Kidney tubule cell (primary cell): ENCODE data around the gene GPR78.

Experiments
- DNase-seq: peaks from one replicate; pipeline ENCODE4 v3.0.0-alpha.2; 2018; ENCODE audit warnings: low spot score

GPR78 gene

DNA sequence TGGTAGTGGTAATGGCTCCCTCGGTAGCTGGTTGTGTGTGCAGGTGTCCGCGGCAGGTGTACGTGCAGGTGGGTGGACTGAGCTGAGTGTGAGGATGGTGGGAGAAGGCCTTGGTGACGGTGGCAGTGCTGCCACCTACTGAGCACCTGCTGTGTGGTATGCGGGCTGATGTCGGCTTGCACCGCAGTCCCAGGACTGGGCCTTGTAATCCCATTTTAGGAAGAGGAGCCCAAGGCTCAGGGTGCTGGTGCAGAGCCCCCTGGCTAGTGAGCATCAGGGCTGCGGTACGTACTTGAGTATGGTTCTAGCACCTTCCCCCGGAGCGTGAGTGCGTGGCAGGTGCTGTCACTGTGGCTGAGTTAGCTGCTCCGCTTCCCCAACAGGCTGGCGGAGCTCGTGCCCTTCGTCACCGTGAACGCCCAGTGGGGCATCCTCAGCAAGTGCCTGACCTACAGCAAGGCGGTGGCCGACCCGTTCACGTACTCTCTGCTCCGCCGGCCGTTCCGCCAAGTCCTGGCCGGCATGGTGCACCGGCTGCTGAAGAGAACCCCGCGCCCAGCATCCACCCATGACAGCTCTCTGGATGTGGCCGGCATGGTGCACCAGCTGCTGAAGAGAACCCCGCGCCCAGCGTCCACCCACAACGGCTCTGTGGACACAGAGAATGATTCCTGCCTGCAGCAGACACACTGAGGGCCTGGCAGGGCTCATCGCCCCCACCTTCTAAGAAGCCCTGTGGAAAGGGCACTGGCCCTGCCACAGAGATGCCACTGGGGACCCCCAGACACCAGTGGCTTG, 6.7 kb downstream of the GPR78 start:
- DNase-seq = peak; percentile 41

DNA sequence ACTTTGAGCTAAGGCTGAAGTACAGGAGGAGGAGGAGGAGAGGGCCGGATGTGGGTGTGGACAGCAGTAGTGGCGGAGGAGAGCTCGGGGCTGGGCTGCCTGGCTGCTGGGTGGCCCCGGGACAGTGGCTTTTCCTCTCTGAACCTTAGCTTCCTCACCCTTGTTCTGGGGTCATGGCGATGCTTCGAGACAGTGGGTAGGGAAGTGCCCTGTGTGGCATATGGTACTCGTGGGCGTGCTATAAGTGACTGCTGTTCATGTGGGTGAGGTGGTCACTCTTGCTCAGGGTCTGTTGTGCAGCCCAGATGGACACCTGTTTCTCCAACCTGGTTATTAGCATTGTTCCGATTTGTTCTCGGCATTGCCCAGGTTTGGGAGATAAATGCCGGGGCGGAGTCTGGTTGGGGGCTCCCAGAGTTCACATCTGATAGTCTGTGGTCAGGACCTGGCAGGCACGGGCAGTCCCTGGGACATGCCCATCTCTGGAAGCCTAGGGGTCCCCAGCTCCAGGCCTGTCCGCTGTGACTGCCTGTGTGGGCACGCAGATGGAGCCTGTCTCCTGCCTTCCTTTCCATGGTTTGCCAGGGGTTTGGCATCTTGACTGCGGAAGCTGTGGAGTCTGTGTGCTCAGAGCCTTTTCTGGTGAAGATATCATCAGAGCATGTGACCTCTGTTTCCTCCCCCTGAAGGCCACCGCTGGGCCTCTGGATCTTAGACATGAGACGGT, 7.4 kb downstream of the GPR78 start:
- no peak for DNase-seq

DNA sequence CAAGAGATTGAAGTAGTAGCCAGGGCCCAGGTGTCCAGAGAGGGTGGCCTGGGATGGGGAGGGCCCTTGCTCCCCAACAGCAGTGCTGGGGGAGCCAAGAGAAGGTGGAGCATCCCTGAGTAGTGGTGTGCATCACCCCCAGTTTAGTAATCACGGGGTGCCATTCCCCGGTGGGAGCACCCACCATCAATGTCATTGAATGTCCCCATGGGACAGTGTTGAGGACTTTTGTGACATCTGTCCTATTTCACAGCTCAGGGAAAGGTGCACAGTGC, 7.9 kb downstream of the GPR78 start:
- DNase-seq = no peak

DNA sequence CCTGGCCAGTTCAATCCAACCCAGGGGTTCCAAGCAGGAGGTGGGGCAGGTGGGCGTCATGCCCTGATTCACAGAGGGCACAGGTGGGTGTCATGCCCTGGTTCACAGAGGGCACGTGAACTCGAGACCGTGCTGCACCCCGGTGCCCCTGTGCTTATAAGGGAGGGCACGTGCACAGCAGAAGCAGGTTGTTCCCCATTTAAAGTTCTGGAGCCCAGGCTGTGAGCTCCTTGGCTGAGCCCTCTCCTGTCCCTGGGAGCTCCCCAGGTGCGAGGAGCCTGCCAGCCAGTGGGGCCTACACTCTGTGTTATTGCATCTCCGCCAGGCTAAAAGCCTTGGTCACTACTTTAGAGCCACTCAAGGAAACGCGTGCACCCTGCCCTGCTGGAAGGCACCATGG, 9.1 kb downstream of the GPR78 start:
- DNase-seq = no peak

GRCh38 chr4:8589823-8590545, 9.8 kb downstream of the GPR78 start:
- no peak for DNase-seq

DNA sequence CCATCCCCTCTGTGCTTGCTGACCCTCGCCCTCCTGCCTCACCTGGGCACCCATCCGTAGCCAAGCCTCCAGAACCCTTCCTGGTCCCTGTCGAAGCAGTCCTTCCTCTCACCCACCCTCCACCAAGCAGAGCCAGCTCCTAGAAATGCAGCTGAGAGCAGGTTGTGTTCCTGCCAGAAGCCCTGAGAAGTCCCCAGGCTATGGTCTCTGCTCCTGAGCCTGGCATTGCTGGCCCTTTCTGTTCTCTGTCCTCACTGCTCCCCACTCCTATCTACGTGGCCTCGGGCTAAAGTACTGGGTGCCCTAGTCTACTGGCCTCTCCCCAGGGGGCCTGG, 10.3 kb downstream of the GPR78 start:
- DNase-seq = no peak

DNA sequence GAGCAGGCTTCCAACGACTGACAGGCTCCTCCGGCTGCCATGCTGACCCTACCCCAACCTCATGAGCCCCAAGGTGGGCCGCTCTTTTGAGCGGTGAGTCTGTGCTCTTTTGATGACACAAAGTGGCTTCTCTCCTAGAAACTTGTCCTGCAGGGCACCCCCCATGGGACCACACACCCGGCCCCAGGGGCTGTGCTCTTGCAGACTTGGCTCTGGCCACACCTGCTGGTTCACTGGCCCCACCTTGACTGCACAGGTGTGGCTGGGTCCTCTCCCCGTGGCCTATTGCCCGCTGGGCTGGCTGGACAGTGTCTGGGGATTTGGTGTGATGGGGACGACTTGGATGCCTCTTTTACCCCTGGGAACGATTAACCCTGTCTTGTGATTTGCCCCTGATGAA, 10.9 kb downstream of the GPR78 start:
- DNase-seq = no peak

DNA sequence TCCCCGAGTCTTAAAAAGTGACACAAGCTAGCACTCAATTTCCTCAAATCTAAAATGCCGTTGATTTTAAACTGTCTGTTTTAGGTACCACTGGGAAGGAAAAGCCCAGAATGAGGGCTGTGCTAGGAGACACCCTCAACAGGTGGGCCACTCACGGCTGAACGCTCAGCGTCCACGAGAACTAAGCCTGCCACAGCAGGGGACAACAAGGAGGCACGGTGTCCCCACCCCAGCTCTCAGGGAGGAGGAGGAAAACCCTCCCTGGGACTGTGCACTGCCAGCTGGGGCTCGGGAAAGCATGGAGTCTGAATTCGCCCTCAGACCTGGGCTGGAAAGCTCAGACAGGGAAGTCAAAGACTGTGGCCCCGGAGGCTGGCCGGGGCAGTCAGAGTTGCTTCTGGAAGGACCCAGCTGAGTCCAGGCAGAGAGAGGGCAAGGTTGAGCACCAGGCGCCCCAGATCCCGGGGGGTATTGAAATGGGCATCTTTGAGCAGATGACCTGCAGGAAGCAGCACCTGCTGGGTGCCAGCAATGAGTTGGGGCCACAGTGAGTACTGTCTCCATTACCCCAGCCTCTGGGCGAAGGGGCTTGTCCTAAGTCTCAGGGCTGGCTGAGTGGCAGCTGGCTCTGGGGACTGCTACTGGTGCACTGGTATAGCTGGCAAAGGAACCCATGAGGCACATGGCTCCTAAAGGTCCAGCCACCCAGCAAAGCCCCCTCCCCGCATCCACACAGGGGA, 11.6 kb downstream of the GPR78 start:
- DNase-seq = no peak

GRCh38 chr4:8592366-8593263, 12.4 kb downstream of the GPR78 start, which contains the start of gene CPZ:
TSS of gene CPZ (plus strand) at chr4:8592765. CDS start at chr4:8592834, 69 bp downstream.
- DNase-seq = no peak

DNA sequence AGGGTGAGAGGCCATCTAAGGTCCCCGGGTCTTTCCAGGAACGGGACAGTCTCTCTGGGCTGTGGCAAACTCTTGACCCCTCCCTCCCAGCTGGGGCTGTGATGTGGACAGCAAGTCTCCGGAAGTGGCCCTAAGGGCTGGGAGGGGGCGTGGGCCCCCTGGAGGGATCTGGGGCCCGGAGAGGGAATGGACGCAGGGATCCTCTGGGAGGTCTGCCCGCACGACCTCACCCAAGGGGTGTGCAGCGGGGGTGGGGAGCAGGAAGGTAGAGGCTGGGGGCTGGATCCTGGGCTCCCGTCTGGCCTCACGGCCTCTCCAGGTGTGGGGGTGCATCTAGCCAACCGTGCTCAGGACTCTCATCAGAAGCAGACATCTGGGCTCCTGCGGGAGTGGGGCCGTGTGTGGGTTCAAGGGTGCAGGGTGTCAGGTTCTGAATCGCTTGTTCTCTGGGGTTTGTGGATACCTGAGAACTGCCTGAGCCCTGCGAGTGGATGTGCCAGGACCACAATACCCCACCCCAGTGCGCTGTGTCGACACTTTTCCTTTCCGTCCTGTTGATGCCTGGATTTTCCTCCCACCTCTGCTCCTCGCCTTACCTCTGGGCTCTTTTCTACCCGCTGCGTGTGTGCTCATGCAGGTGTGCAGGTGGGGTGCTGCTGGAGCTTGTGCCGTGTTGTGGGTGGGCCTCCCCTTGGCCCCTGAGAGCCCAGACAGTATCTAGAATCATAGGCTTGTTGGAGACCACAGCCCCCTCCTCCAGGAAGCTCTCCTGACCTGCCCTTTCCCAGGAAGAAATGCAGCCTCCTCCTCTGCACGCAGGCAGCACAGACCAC, 13.3 kb downstream of the GPR78 start:
- no peak for DNase-seq

- DNase-seq = peak; percentile 70
Observed at GRCh38 chr4:8594097-8595038, 14.2 kb downstream of the GPR78 start.

DNA sequence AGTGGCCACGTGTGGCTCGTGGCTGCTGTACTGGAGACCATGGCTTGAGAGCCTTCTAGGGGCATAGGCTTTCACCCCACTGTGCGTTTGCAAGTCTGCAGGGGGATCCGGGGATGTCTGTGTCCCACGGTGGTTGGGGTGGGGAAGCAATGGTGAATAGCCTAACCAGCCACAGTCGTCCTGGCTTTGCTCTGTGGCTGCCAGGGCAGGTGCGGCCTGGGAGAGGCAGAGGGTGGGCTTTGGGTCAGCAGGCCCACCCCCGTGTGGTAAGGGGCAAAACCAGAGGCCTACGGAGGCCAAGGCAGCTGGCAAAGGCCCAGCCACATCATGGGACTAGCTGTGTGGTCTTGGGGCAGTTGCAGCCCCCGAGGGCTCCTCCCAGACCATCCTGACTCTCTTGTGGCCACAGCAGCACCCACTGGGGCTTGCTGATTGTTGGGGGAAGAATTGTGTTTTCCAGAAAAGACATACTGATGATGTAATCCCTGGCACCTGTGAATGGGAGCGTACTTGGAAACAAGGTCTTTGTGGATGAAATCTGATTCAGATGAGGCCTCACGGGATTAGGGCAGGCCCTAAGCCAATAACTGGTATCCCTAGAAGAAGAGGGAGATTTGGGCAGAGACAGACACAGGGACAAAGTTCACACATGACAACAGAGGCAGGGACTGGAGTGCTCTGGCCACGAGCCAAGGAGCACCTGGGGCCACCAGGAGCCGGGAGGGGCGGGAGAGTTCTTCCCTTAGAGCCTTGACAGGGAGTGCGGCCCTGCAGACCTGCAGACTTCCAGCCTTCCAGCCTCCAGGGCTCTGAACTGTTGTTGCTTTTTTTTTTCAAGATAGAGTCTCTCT, 15.3 kb downstream of the GPR78 start:
- no peak for DNase-seq

- DNase-seq = no peak
Observed at GRCh38 chr4:8596891-8597290, 16.7 kb downstream of the GPR78 start.

- DNase-seq = no peak
Observed at GRCh38 chr4:8597319-8597718, 17.1 kb downstream of the GPR78 start.

DNA sequence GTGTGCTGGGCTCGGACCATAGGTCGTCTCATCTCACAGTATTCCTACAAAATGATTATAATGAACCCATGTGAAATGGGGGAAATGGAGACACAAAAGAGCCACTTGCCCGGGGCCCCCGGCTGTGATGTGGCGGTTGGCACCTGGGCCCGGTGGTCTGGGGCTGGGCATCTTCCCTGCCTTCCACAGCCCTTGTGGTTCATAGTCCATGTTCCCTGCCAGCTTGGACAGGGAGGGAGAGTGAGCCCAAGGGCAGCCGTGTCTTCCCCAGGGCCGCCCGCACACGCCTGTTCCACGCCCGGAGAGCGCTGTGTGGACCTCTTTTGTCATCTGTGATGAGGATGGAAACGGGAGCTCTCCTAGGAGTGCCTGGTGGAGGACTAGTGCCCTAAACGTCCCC, 17.6 kb downstream of the GPR78 start:
- no peak for DNase-seq

DNA sequence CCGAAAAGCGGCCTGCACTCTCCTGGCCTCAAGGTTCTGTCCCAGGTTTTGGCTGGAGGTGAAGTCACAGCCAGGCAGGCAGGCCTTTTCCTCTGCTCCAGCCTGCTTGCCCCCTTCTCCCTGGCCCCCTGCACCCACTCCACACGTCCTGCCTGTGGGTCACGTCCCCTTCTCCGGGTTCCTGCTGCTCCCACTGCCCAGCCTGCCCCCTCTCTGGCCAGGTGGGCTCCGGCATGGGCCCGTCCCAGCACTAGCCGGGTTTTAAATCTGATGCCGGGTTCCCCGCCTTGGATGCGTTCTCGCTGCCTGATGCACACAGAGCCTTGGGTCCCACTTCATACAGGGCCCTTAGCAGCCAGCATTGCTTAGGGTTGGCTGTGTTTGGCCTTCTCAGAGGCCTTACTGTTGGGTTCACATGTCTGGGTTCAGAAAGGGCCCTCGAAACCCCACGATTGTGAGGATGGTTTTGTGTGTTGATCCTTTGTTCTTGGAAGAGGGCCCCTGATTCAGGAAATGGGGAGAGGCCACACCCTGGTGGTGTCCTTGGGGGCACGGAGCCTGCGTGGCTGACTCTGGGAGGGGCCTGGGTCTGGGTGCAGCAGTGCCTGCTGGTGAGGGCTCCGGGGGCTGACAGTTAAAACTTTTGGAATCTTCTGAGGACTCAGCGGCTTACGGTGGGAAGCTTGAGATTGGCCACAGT, 18.3 kb downstream of the GPR78 start:
- DNase-seq = no peak

GRCh38 chr4:8599091-8599460, 18.9 kb downstream of the GPR78 start:
- DNase-seq = no peak

DNA sequence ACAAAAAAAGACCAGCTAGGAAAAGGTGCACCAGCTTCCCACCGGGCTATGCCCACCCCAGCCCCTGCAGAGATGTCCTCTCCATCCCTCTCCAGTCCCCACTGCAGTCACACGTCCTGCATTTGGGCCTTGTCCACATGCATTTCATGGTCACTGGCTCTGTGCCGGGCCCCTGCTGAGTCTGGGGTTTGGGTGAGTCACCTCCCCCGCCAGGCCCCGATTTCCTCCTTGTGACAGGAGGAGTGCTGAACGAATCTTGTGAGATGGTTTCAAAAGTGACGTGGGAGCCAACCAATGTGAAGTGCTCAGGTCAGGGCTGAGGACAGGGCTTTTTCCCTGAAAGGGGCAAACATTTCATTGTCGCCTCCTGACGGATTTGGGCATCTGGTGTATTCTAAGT, 19.5 kb downstream of the GPR78 start:
- peak; percentile 70 for DNase-seq
